ENCODE data around the gene STK32C.

STK32C gene

GRCh38 chr10:132249226-132249724 lies 58.5 kb downstream of the STK32C start:
- DNase-seq (ENCODE audit: low read depth in 2 of 2): no peak

- peak; percentile 13 to 47 for DNase-seq (ENCODE audit: low read depth in 2 of 2)
These were observed 59.1 kb downstream of the STK32C start for GRCh38 chr10:132248455-132249225.

- no peak for DNase-seq (ENCODE audit: low read depth in 2 of 2)
These were observed 59.8 kb downstream of the STK32C start for GRCh38 chr10:132247943-132248342.

- no peak for DNase-seq (ENCODE audit: low read depth in 2 of 2)
These were observed 61.5 kb downstream of the STK32C start for GRCh38 chr10:132246296-132246695.

GRCh38 chr10:132245056-132245455 lies 62.7 kb downstream of the STK32C start:
- DNase-seq (ENCODE audit: low read depth in 2 of 2): no peak

- no peak for DNase-seq (ENCODE audit: low read depth in 2 of 2)
These were observed 64.1 kb downstream of the STK32C start for GRCh38 chr10:132243626-132244025.

- no peak for DNase-seq (ENCODE audit: low read depth in 2 of 2)
These were observed 64.6 kb downstream of the STK32C start for GRCh38 chr10:132243141-132243540.

- no peak for DNase-seq (ENCODE audit: low read depth in 2 of 2)
These were observed 65.5 kb downstream of the STK32C start for GRCh38 chr10:132242103-132242840.

GRCh38 chr10:132241496-132241895 lies 66.3 kb downstream of the STK32C start:
- no peak for DNase-seq (ENCODE audit: low read depth in 2 of 2)

- no peak for DNase-seq (ENCODE audit: low read depth in 2 of 2)
These were observed 66.7 kb downstream of the STK32C start for GRCh38 chr10:132241086-132241485.

GRCh38 chr10:132240581-132240980 lies 67.2 kb downstream of the STK32C start:
- DNase-seq (ENCODE audit: low read depth in 2 of 2): no peak

- DNase-seq (ENCODE audit: low read depth in 2 of 2): no peak
These were observed 67.6 kb downstream of the STK32C start for GRCh38 chr10:132240156-132240555.

- DNase-seq (ENCODE audit: low read depth in 2 of 2): no peak
These were observed 68.4 kb downstream of the STK32C start for GRCh38 chr10:132239126-132240031.

- no peak for DNase-seq (ENCODE audit: low read depth in 2 of 2)
These were observed 69.2 kb downstream of the STK32C start for GRCh38 chr10:132238371-132239125.

GRCh38 chr10:132237871-132238270 lies 69.9 kb downstream of the STK32C start:
- no peak for DNase-seq (ENCODE audit: low read depth in 2 of 2)

GRCh38 chr10:132237396-132237795 lies 70.4 kb downstream of the STK32C start:
- no peak for DNase-seq (ENCODE audit: low read depth in 2 of 2)

GRCh38 chr10:132236881-132237280 lies 70.9 kb downstream of the STK32C start:
- no peak for DNase-seq (ENCODE audit: low read depth in 2 of 2)

- DNase-seq (ENCODE audit: low read depth in 2 of 2): no peak
These were observed 71.6 kb downstream of the STK32C start for GRCh38 chr10:132236161-132236560.

GRCh38 chr10:132234860-132235259 lies 72.9 kb downstream of the STK32C start:
- no peak for DNase-seq (ENCODE audit: low read depth in 2 of 2)

- no peak for DNase-seq (ENCODE audit: low read depth in 2 of 2)
These were observed 74.2 kb downstream of the STK32C start for GRCh38 chr10:132233501-132234085.

- DNase-seq (ENCODE audit: low read depth in 2 of 2): no peak
These were observed 74.8 kb downstream of the STK32C start for GRCh38 chr10:132232981-132233380.

Data from stimulated activated CD4-positive, alpha-beta T cell treated with anti-CD3 and anti-CD28 coated beads, Interleukin-1b, Interleukin-23, amount 100 ng/mL, for 1 hour (primary cell).